GM19372 (cell line): ENCODE results near the gene CERK.
"Not testable (repeated sequence)": the region's sequence is repeated elsewhere in the genome, so short reads cannot be mapped to it uniquely, and the experiment has no call there.

Experiments
- ATAC-seq: cut with Tn5 transposase; IDR thresholded peaks from one replicate; pipeline ENCODE4 v1.9.1; 2021; ENCODE audit warnings: mild to moderate bottlenecking, low read depth, moderate library complexity; ENCODE audit not compliant: unreplicated experiment

The CERK gene

GRCh38 chr22:46652081-46652846 is 85.8 kb downstream of the CERK start:
- ATAC-seq, result no peak

- no peak for ATAC-seq
These were observed 86.7 kb downstream of the CERK start for GRCh38 chr22:46651316-46651715.

GRCh38 chr22:46650078-46650810 is 87.8 kb downstream of the CERK start:
- no peak for ATAC-seq

- ATAC-seq, result no peak
These were observed 88.6 kb downstream of the CERK start for GRCh38 chr22:46649141-46650077.

GRCh38 chr22:46648225-46648820 is 89.7 kb downstream of the CERK start:
- not testable (repeated sequence) for ATAC-seq

GRCh38 chr22:46646531-46647215 is 91.4 kb downstream of the CERK start:
- ATAC-seq, result no peak

- ATAC-seq, result not testable (repeated sequence)
These were observed 95.1 kb downstream of the CERK start for GRCh38 chr22:46642840-46643480.

GRCh38 chr22:46641811-46642266 is 96.2 kb downstream of the CERK start:
- ATAC-seq, result no peak

- no peak for ATAC-seq
These were observed 97.6 kb downstream of the CERK start for GRCh38 chr22:46640293-46641055.

GRCh38 chr22:46639843-46640242 is 98.2 kb downstream of the CERK start:
- no peak for ATAC-seq

- no peak for ATAC-seq
These were observed 99.2 kb downstream of the CERK start for GRCh38 chr22:46638601-46639431.

GRCh38 chr22:46637711-46638600 is 100.1 kb downstream of the CERK start:
- ATAC-seq, result no peak

GRCh38 chr22:46636221-46637002 is 101.6 kb downstream of the CERK start:
- ATAC-seq, result no peak

GRCh38 chr22:46635756-46636155 is 102.3 kb downstream of the CERK start:
- no peak for ATAC-seq

- not testable (repeated sequence) for ATAC-seq
These were observed 102.9 kb downstream of the CERK start for GRCh38 chr22:46634973-46635685.
